Stimulated activated CD4-positive, alpha-beta T cell treated with anti-CD3 and anti-CD28 coated beads, Interleukin-15, amount 100 ng/mL, for 48 hours (primary cell): ENCODE measurements around the gene RFC2.
A peak's percentile ranks its signal among the peaks of the same experiment; 100 is the strongest.
"Not testable (repeated sequence)": the region's sequence is repeated elsewhere in the genome, so short reads cannot be mapped to it uniquely, and the experiment has no call there.

Experiments
- DNase-seq, 2 donors: peaks; one replicate each; pipeline ENCODE4 v3.0.0-alpha.2; 2020; ENCODE audit warnings: low read depth in 2 of 2

The RFC2 gene

DNA sequence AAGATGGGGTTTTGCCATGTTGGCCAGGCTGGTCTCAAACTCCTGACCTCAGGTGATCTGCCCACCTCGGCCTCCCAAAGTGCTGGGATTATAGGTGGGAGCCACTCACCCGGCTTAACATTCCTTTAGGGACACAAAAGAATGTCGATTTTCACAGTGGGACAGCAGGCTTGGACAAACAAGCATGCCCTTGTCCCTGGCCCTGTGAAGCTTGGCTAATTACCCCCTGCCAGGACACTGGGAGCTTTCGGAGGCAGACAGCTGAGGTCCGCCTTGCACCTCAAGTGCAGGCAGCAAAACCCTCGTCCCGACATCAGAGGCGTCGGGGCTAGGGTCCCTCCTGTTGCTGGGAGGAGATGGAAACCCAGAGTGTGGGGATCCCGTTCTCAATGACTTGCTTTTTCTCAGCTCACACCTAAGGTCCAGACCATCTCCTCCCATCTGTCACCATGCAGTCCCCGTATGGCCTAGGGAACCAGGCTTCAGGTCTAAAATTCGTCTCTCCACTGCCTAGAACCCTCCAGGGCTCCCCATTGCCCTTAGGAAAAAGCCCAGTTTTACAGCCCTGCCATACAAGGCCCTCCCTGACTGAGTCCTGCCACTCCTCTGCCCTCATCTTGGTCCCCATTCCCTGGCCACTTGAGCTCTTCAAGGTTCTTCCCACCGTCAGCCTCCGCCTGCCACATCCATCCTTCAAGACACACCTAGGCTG is 28.7 kb upstream of the RFC2 start:
- no peak for DNase-seq

DNA sequence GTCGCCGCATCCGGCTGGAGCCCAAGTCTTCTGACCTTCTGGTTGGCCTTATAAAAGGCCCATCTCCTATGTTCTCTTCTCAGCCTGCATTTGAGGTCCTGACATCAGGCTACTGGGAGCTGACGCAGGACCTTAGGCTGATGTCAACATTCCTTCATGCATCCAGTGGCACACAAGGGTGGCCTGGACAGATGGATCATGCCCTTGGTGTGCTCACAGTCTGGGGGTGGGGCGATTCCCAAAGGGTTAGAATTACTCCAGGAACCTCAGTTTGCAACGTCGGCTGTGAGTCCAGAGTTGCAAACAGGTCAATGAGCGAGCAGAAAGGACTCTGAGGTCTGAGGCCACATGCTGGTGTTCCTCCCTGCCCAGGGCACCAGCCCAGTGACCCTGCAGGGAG is 26.8 kb upstream of the RFC2 start:
- no peak for DNase-seq

DNA sequence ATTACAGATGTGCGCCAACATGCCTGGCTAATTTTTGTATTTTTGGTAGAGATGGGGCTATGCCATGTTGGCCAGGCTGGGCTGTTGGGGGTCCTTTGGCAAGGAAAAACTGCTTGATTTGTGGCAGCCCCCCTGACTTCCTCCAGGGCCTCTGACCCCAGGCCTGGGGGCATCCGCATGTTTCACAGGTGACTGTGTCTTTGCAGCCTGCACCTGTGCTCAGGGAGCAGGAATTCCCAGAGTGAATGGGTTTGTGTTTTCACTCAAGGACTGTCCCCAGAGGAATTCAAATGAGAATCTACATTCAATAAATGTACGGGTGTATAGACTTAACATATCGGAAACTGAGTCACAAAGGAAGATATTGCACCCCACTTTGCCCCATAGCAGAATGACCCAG is 23.4 kb upstream of the RFC2 start:
- no peak for DNase-seq

- no peak for DNase-seq
Measured at GRCh38 chr7:74275401-74275881, 21.2 kb upstream of the RFC2 start.

GRCh38 chr7:74272305-74273038 is 18.3 kb upstream of the RFC2 start:
- no peak for DNase-seq

DNA sequence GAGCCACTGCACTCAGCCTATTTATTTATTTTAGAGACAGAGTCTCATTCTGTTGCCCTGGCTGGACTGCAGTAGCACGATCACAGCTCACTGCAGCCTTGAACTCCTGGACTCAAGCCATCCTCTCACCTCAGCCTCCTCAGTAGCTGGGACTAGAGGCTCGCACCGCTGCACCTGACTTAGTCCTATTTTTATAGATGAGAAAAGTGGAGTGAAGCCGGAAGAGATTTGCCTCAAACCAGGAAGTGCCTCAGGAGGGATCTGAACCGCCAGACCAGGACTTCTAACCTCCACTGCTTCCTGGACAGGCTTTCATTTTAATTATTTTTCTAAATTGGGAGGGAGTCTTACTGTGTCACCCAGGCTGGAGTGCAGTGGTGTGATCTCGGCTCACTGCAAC is 17.5 kb upstream of the RFC2 start:
- DNase-seq: no peak

- peak in 1 of 2 donors; percentile 37 for DNase-seq
Measured at GRCh38 chr7:74269757-74270277, 15.6 kb upstream of the RFC2 start.

DNA sequence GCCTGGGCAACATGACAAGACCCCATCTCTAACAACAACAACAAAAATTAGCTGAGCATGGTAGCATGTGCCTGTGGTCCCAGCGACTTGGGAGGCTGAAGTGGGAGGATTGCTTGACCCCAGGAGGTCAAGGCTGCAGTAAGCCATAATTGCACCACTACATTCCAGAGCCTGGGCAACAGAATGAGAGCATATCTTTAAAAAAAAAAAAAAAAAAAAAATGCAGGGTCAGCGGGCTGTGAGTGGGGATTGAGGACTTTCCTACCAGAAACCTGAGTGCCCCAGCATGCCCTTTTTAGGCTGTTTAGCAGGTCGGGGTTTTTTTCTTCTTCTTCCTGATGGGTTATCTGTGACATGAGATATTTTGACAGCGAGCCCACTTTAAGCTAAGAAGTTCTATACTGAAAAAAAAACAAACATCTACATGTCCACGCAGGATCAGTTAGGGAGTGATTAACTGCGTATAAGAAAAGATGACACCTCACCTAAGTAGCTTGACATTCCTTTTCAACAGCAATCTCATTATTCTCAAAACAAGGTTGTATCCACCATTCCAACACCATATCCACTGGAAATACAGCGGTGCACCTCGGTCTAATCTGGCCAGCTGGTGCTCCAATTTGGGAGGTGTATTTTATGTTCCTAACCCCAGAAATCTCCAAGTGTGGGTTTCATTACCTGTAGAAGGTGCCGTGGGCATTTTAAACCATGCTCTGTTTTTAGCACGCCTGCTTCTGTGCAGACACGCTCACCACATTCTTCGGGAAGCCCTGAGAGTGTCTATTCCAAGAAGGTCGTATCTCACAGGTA is 13.8 kb upstream of the RFC2 start:
- no peak for DNase-seq

- no peak for DNase-seq
Measured at GRCh38 chr7:74266191-74266963, 12.2 kb upstream of the RFC2 start.

DNA sequence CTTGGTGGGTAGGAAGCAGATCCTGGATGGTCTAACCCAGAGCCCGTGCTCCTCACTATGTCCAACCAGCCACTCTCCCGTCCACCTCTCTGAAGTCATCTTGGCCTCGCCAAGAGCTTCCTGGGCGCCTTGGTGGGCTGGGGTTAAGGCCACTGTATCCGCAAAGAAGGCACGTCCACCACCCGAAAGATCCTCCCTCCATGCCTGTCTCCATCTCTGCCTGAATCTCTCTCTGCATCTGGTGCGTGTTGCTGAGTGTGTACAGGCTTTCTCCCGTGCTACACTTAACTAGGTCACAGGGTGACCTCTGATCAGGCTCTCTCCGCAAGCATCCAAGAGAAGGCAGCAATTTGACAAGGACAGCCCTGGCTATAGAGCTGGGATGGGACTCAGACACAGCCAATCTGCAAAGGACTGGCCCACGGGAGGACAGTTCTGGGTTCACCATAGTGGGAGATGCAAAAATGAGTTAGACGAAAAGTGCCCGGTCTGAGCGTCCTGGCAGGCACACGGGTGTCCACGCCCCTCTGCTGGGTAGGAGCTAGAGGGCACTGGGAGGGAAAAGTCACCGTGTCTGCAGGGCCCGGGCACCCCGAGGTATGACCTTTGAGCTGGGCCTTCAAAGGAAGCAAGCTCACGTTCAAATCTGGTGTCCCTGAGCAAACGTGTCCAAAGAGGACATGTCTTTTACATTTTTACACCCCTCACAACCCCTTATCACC is 9.4 kb upstream of the RFC2 start:
- no peak for DNase-seq

DNA sequence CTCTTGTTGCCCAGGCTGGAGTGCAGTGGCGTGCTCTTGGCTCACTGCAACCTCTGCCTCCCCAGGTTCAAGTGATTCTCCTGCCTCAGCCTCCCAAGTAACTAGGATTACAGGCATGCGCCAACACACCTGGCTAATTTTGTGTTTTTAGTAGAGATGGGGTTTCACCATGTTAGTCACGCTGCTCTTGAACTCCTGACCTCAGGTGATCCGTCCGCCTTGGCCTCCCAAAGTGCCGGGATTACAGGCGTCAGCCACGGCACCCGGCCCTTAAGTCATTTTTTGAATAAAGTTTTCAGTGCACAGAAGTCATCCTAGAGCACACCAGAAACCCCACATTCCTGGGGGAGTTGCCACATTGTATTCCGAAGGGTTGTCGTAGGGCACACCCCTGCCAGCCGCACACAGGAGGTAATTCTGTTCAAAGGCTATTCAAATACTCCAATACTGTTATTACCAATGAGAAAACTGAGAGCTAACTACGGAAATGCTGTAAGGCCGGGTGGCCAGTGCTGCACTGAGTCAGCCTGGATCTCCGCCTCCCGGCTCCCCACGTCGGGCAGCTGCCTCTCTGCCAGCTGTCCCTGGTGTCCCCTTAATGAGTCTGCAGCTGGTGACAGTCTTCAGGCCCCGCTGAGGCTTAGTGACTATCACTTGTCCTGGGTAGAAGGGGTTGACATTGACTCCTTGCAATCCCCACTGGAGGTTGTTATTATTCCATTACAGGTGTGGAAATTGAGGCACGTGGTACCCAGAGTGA is 8.6 kb upstream of the RFC2 start:
- DNase-seq: no peak

- DNase-seq: no peak
Measured at GRCh38 chr7:74258639-74259038, 4.4 kb upstream of the RFC2 start.

GRCh38 chr7:74256491-74257408 is 2.6 kb upstream of the RFC2 start:
- DNase-seq: no peak

GRCh38 chr7:74255461-74255860 is 1.3 kb upstream of the RFC2 start:
- not testable (repeated sequence) for DNase-seq

GRCh38 chr7:74254858-74255379 is 720 bp upstream of the RFC2 start:
- DNase-seq: no peak

DNA sequence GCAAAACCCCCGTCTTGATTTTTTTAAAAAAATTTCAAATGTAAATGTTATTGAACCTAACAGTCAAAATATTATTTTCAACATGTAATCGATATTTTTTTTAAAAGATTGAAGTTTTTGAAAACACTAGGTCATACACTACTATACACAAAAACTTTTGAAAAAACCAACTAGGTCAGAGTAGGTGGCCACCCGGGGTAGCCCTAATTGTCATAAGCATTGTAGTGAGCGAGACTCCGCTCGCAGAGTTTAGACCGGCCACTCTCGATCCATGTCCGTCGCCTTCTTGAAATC is 417 bp downstream of the RFC2 start:
- DNase-seq: no peak

DNA sequence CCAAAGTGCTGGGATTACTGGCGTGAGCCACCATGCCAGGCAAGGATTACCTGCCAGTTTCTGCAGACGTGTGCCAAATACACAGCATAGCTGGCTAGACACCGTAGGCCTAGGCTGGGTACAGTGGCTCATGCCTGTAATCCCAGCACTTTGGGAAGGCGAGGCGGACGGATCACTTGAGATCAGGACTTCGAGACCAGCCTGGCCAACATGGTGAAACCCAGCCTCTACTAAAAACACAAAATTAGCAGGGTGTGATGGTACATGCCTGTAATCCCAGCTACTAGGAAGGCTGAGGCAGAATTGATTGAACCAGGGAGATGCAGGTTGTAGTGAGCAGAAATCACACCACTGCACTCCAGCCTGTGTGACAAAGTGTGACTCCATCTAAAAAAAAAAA is 868 bp downstream of the RFC2 start:
- no peak for DNase-seq

- no peak for DNase-seq
Measured at GRCh38 chr7:74252893-74253292, 1.3 kb downstream of the RFC2 start.

- not testable (repeated sequence) for DNase-seq
Measured at GRCh38 chr7:74249058-74249457, 5.1 kb downstream of the RFC2 start.
